Osteoblast (primary cell): ENCODE measurements around the gene SLC5A11. TPM values are rescaled to one million over a fixed set of nuclear protein-coding genes. Genes with fewer than 3 reads are reported as not detected.

Source experiments
- DNase-seq: peaks from one replicate; pipeline ENCODE4 v3.0.0; 2011; ENCODE audit warnings: low spot score, mixed read lengths; ENCODE audit not compliant: insufficient read length; ENCODE audit errors: missing footprints
- H2AFZ ChIP-seq: 2 replicates; pipeline ENCODE4 v1.6.0; 2011; ENCODE audit warnings: mild to moderate bottlenecking, low read length
- H3K27ac ChIP-seq: 2 replicates; pipeline ENCODE4 v1.5.1; 2011; ENCODE audit warnings: mild to moderate bottlenecking, low read depth, low read length, moderate library complexity
- H3K27me3 ChIP-seq: 2 replicates; pipeline ENCODE4 v1.6.0; 2012; ENCODE audit warnings: mild to moderate bottlenecking, control low read depth, inconsistent platforms, low read length, moderate library complexity; ENCODE audit not compliant: insufficient read depth
- H3K36me3 ChIP-seq: 2 replicates; pipeline ENCODE4 v1.5.1; 2011; ENCODE audit warnings: mild to moderate bottlenecking, low read length, control low read depth, moderate library complexity; ENCODE audit not compliant: insufficient read depth
- H3K4me1 ChIP-seq: 2 replicates; pipeline ENCODE4 v1.5.1; 2011; ENCODE audit warnings: mild to moderate bottlenecking, low read length, control low read depth, moderate library complexity; ENCODE audit not compliant: insufficient read depth
- H3K4me2 ChIP-seq: 2 replicates; pipeline ENCODE4 v1.6.0; 2011; ENCODE audit warnings: mild to moderate bottlenecking, low read length; ENCODE audit not compliant: insufficient read depth
- H3K4me3 ChIP-seq: fragments of 200-600 bp; sonication (generic); 3 replicates; pipeline ENCODE4 v1.5.1; 2012; ENCODE audit warnings: mild to moderate bottlenecking, low read length, inconsistent platforms; ENCODE audit not compliant: insufficient read depth
- H3K79me2 ChIP-seq: 2 replicates; pipeline ENCODE4 v1.6.0; 2012; ENCODE audit warnings: mild to moderate bottlenecking, low read length, control low read depth, inconsistent platforms; ENCODE audit not compliant: insufficient read depth
- H3K9me3 ChIP-seq: 2 replicates; pipeline ENCODE4 v1.5.1; 2011; ENCODE audit warnings: low read depth, low read length, control low read depth
- H4K20me1 ChIP-seq: 2 replicates; pipeline ENCODE4 v1.6.0; 2012; ENCODE audit warnings: mild to moderate bottlenecking, low read length, control low read depth; ENCODE audit not compliant: insufficient read depth
- CTCF ChIP-seq: IDR thresholded peaks from 2 replicates; pipeline ENCODE4 v1.5.1; 2011; ENCODE audit warnings: mild to moderate bottlenecking, low read depth, low read length, moderate library complexity; ENCODE audit errors: extremely low read depth
- total RNA-seq: library from RNA; depleted of rRNA; stranded (reverse); fragments of >200 nt; gene quantifications from 2 replicates; pipeline ENCODE4 v1.2.3, GENCODE V29; 2012

SLC5A11 gene
- total RNA-seq, 1 donor = not detected

GRCh38 chr16:24873028-24873427 lies 27.3 kb downstream of the SLC5A11 start:
- Histone ChIP-seq H3K27ac (no peak overlapping the region), H3K4me2 (no peak overlapping the region), H3K27me3 (no peaks in the 10 kb centered on the region), H3K9me3 (no peaks in the 10 kb centered on the region), H3K36me3 (no peaks in the 10 kb centered on the region), H3K4me3 (no peak overlapping the region), H2AFZ (no peak overlapping the region), H3K79me2 (no peaks in the 10 kb centered on the region), H4K20me1 (no peaks in the 10 kb centered on the region), H3K4me1 (no peaks in the 10 kb centered on the region)
- DNase-seq = no peak
- no peak for TF ChIP-seq CTCF

- no peak for TF ChIP-seq CTCF
- Histone ChIP-seq H2AFZ (no peak overlapping the region), H3K27ac (no peak overlapping the region), H3K4me2 (no peak overlapping the region), H3K79me2 (no peaks in the 10 kb centered on the region), H4K20me1 (no peaks in the 10 kb centered on the region), H3K36me3 (no peaks in the 10 kb centered on the region), H3K4me1 (no peaks in the 10 kb centered on the region), H3K9me3 (no peaks in the 10 kb centered on the region), H3K27me3 (no peaks in the 10 kb centered on the region), H3K4me3 (no peak overlapping the region)
- DNase-seq = no peak
These were observed 29.7 kb downstream of the SLC5A11 start for GRCh38 chr16:24875466-24875865.

GRCh38 chr16:24876231-24876630 lies 30.5 kb downstream of the SLC5A11 start:
- Histone ChIP-seq H3K27ac (no peak overlapping the region), H3K4me3 (no peak overlapping the region), H4K20me1 (no peaks in the 10 kb centered on the region), H3K4me2 (no peak overlapping the region), H3K79me2 (no peaks in the 10 kb centered on the region), H2AFZ (no peak overlapping the region), H3K4me1 (no peaks in the 10 kb centered on the region), H3K36me3 (no peaks in the 10 kb centered on the region), H3K9me3 (no peaks in the 10 kb centered on the region), H3K27me3 (no peaks in the 10 kb centered on the region)
- TF ChIP-seq CTCF = no peak
- DNase-seq = no peak

GRCh38 chr16:24879684-24880083 lies 33.9 kb downstream of the SLC5A11 start:
- H3K36me3 ChIP-seq = no peaks in the 10 kb centered on the region
- no peaks in the 10 kb centered on the region for H3K79me2 ChIP-seq
- no peak overlapping the region for H3K4me3 ChIP-seq
- no peaks in the 10 kb centered on the region for H3K4me1 ChIP-seq
- H4K20me1 ChIP-seq = no peaks in the 10 kb centered on the region
- DNase-seq = no peak
- H3K9me3 ChIP-seq = no peaks in the 10 kb centered on the region
- H2AFZ ChIP-seq = no peak overlapping the region
- H3K27me3 ChIP-seq = no peaks in the 10 kb centered on the region
- H3K27ac ChIP-seq = no peak overlapping the region
- TF ChIP-seq CTCF = no peak
- no peak overlapping the region for H3K4me2 ChIP-seq
